Measurements from ENCODE around the gene TWNK. TPM values are rescaled to one million over a fixed set of nuclear protein-coding genes. Genes with fewer than 3 reads are reported as not detected.

TWNK gene
- total RNA-seq, 1 experiment from 2014 or later = 38.7 TPM

GRCh38 chr10:100978901-100979195, 8.5 kb upstream of the TWNK start:
- H3K79me2 ChIP-seq (ENCODE audit: insufficient read depth, low read length) = no peaks in the 10 kb centered on the region
- H3K4me2 ChIP-seq (ENCODE audit: insufficient read depth, insufficient read length, low read length) = no peak overlapping the region
- H3K56ac ChIP-seq (ENCODE audit: insufficient read length, low read depth, low read length) = no peak overlapping the region
- no peaks in the 10 kb centered on the region for H3K4me1 ChIP-seq (ENCODE audit: insufficient read depth, low read length)
- H2AFZ ChIP-seq (ENCODE audit: low read length) = no peak overlapping the region
- H3K4me1 Mint-ChIP-seq = no peaks in the 10 kb centered on the region
- no peak for TF ChIP-seq CTCF (conservative IDR thresholded peaks at IDR 0.05)
- no peak overlapping the region for H2BK15ac ChIP-seq (ENCODE audit: low read depth, low read length)
- no peak overlapping the region for H2BK5ac ChIP-seq (ENCODE audit: insufficient read length, low read length)
- no peak overlapping the region for H3K14ac ChIP-seq (ENCODE audit: insufficient read depth, low read length)
- no peak overlapping the region for H2BK12ac ChIP-seq (ENCODE audit: insufficient read length, low read depth, low read length)
- DNase-seq = no peak
- H4K91ac ChIP-seq (ENCODE audit: insufficient read length, low read depth, low read length) = no peak overlapping the region
- H3K9me3 ChIP-seq (ENCODE audit: control insufficient read depth, low read depth, low read length) = no peaks in the 10 kb centered on the region
- H3K23me2 ChIP-seq (ENCODE audit: insufficient read length, low read depth, low read length, poor library complexity, severe bottlenecking) = no peaks in the 10 kb centered on the region
- no peak overlapping the region for H3K27ac ChIP-seq (ENCODE audit: insufficient read length, low read depth, low read length)
- no peak overlapping the region for H2BK120ac ChIP-seq (ENCODE audit: low read depth, low read length, poor library complexity, severe bottlenecking)
- no peak overlapping the region for H2BK20ac ChIP-seq (ENCODE audit: low read depth, low read length, poor library complexity, severe bottlenecking)
- H2AK5ac ChIP-seq (ENCODE audit: insufficient read length, low read length) = no peak overlapping the region
- no peaks in the 10 kb centered on the region; a peak in 1 of 5 replicates for H3K9me3 Mint-ChIP-seq
- no peaks in the 10 kb centered on the region; the same call in 1 of the 2 replicates for H3K27me3 Mint-ChIP-seq (ENCODE audit: low read depth)
- H3K9ac ChIP-seq (ENCODE audit: extremely low read depth, insufficient read length, low read length) = no peak overlapping the region
- no CpG with 5 or more reads among the region's 10 CpGs for WGBS (ENCODE audit: extremely low coverage, insufficient read length, low lambda C conversion rate)
- no peaks in the 10 kb centered on the region for H3K27me3 ChIP-seq (ENCODE audit: insufficient read depth, low read length)
- H3K23ac ChIP-seq (ENCODE audit: insufficient read length, low read depth, low read length) = no peak overlapping the region
- no peak overlapping the region for H3K4ac ChIP-seq (ENCODE audit: low read depth, low read length)
- peaks cover 3 to 24% (median 21%) of the 10 kb centered on the region in 3 experiments; a peak in 6 of 7 replicates for H3K36me3 Mint-ChIP-seq (ENCODE audit: insufficient read depth in 1 of 3, low read depth in 3 of 3)
- H3K27ac Mint-ChIP-seq = no peak overlapping the region
- no peaks in the 10 kb centered on the region for H4K20me1 ChIP-seq (ENCODE audit: control insufficient read depth, insufficient read depth, insufficient read length)
- H4K5ac ChIP-seq (ENCODE audit: insufficient read length, low read depth, low read length) = no peak overlapping the region
- H3K18ac ChIP-seq (ENCODE audit: insufficient read length, low read depth, low read length) = no peak overlapping the region
- no peak overlapping the region for H4K8ac ChIP-seq (replicated peaks; ENCODE audit: insufficient read length, low read depth, low read length)
- H3T11ph ChIP-seq (ENCODE audit: low read length) = no peak overlapping the region
- H3K4me3 Mint-ChIP-seq = no peak overlapping the region
- no peaks in the 10 kb centered on the region for H3K79me1 ChIP-seq (ENCODE audit: insufficient read depth, low read depth, low read length, poor library complexity, severe bottlenecking)
